Smooth muscle cell (in vitro differentiated cells): Measurements from ENCODE around the gene AFG3L2. TPM values are rescaled to one million over a fixed set of nuclear protein-coding genes. Genes with fewer than 3 reads are reported as not detected.

Experiments used
- DNase-seq: peaks from one replicate; lab custom pipeline; 2025; ENCODE audit not compliant: unreplicated experiment; lab: John Stamatoyannopoulos, UW
- H2AFZ ChIP-seq: fragments of 200-600 bp; sonication (generic); 2 replicates; pipeline ENCODE4 v1.6.0; 2016; ENCODE audit warnings: antibody characterized with exemption, low read depth, mild to moderate bottlenecking
- H3F3A ChIP-seq: fragments of 200-600 bp; sonication (generic); 2 replicates; pipeline ENCODE4 v1.6.0; 2017; ENCODE audit warnings: antibody characterized with exemption, low read depth
- H3K27ac ChIP-seq: fragments of 200-600 bp; sonication (generic); 2 replicates; pipeline ENCODE4 v1.5.1; 2016; ENCODE audit warnings: low read depth, mild to moderate bottlenecking
- H3K27me3 ChIP-seq: fragments of 200-600 bp; sonication (generic); 2 replicates; pipeline ENCODE4 v1.6.1; 2016; ENCODE audit warnings: low read depth, mild to moderate bottlenecking
- H3K36me3 ChIP-seq: fragments of 200-600 bp; sonication (generic); 2 replicates; pipeline ENCODE4 v1.5.1; 2016; ENCODE audit warnings: low read depth
- H3K4me1 ChIP-seq: fragments of 200-600 bp; sonication (generic); 2 replicates; pipeline ENCODE4 v1.5.1; 2016; ENCODE audit warnings: low read depth
- H3K4me2 ChIP-seq: fragments of 200-600 bp; sonication (generic); 2 replicates; pipeline ENCODE4 v1.6.0; 2016; ENCODE audit warnings: mild to moderate bottlenecking
- H3K4me3 ChIP-seq: fragments of 200-600 bp; sonication (generic); 2 replicates; pipeline ENCODE4 v1.5.1; 2016; ENCODE audit warnings: mild to moderate bottlenecking
- H3K79me2 ChIP-seq: fragments of 200-600 bp; sonication (generic); 2 replicates; pipeline ENCODE4 v1.6.0; 2016; ENCODE audit warnings: low read depth, mild to moderate bottlenecking
- H3K9ac ChIP-seq: fragments of 200-600 bp; sonication (generic); 2 replicates; pipeline ENCODE4 v1.6.0; 2016; ENCODE audit warnings: low read depth
- H3K9me3 ChIP-seq: fragments of 200-600 bp; sonication (generic); replicated peaks from 2 replicates; pipeline ENCODE4 v1.5.1; 2016; ENCODE audit warnings: low read depth
- H4K20me1 ChIP-seq: fragments of 200-600 bp; sonication (generic); 2 replicates; pipeline ENCODE4 v1.6.0; 2016; ENCODE audit warnings: low read depth
- WGBS: methylation state at CpG from one replicate; pipeline ENCODE4 v1.1.7; 2016; ENCODE audit warnings: low lambda C conversion rate; 5-methylcytosine and 5-hydroxymethylcytosine counted together
- polyA plus RNA-seq: library from polyadenylated mRNA; unstranded; fragments of >200 nt; fragmentation: Nextera tagmentation; extraction: Ambion mirVana; gene quantifications from 2 replicates; pipeline ENCODE4 v1.2.1, GENCODE V29; 2016
- total RNA-seq: library from RNA; depleted of rRNA; stranded (reverse); fragments of >200 nt; gene quantifications from 2 replicates; pipeline ENCODE4 v1.2.3, GENCODE V29; 2014
- TF ChIP-seq, protein P1 (sequence below): fragments of 200-600 bp; sonication (generic); IDR thresholded peaks from 2 replicates; pipeline ENCODE4 v1.5.1; 2017; ENCODE audit warnings: borderline replicate concordance, mild to moderate bottlenecking, antibody characterized with exemption; ENCODE audit not compliant: insufficient read depth, poor library complexity, severe bottlenecking

AFG3L2 gene
- total and polyA plus RNA-seq, 2 experiments from 2014 or later: 21.6 to 24.3 TPM

DNA sequence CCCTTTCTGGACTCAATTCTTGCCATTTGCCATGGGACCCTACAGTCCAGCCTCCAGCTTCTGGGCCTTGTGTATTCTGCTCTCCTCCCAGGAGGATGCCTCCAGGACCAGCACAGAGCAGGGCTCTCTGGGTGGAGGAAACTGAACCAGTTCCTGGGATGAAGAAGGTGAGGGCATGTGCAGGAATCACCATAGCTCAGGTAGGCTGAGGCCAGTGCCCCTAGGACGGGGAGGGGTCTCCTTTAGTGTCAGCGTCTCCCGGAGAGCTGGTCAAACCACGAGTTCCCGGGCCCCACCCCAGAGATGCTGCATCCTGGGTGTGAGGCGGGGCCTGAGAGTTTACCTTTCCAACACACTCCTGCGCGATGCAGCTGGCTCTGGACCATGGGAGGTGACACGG is 24.9 kb upstream of the AFG3L2 start:
- TF ChIP-seq, protein P1, sequence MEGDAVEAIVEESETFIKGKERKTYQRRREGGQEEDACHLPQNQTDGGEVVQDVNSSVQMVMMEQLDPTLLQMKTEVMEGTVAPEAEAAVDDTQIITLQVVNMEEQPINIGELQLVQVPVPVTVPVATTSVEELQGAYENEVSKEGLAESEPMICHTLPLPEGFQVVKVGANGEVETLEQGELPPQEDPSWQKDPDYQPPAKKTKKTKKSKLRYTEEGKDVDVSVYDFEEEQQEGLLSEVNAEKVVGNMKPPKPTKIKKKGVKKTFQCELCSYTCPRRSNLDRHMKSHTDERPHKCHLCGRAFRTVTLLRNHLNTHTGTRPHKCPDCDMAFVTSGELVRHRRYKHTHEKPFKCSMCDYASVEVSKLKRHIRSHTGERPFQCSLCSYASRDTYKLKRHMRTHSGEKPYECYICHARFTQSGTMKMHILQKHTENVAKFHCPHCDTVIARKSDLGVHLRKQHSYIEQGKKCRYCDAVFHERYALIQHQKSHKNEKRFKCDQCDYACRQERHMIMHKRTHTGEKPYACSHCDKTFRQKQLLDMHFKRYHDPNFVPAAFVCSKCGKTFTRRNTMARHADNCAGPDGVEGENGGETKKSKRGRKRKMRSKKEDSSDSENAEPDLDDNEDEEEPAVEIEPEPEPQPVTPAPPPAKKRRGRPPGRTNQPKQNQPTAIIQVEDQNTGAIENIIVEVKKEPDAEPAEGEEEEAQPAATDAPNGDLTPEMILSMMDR: no peak

DNA sequence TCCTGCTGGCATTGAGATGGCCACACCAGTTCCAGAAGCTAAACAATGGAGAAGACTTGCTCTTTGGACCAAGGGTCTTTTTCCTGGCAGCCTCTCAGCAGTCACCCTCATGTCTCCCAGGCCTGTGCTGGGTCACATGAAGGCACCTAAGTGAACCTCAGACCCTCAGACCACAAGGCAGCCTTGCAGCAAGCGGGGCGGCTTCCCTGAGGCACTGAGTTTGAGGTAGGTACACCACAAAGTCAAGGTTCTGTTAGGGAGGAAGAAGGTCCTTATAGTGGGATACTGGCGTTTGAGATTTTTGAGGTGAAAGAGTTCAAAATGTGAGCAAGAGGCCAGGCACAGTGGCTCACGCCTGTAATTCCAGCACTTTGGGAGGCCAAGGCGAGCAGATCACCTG is 22.2 kb upstream of the AFG3L2 start:
- no peak overlapping the region for H3K27ac ChIP-seq
- no peak for DNase-seq
- no peaks in the 10 kb centered on the region for H3K79me2 ChIP-seq
- H3K4me1 ChIP-seq: no peaks in the 10 kb centered on the region
- H4K20me1 ChIP-seq: no peaks in the 10 kb centered on the region
- peaks cover 10% of the 10 kb centered on the region for H3F3A ChIP-seq
- H3K9me3 ChIP-seq: no peaks in the 10 kb centered on the region
- TF ChIP-seq, protein P1: no peak
- H3K27me3 ChIP-seq: no peaks in the 10 kb centered on the region
- WGBS: 90% methylated on average over 5 of the region's 5 CpGs
- no peak overlapping the region for H3K9ac ChIP-seq
- no peak overlapping the region for H2AFZ ChIP-seq
- no peaks in the 10 kb centered on the region for H3K36me3 ChIP-seq
- H3K4me2 ChIP-seq: no peak overlapping the region
- no peak overlapping the region for H3K4me3 ChIP-seq

More for the DNA sequence above, 24.9 kb upstream of the AFG3L2 start:
- no peak overlapping the region for H2AFZ ChIP-seq
- H3K4me3 ChIP-seq: no peak overlapping the region
- 91% methylated on average over 9 of the region's 9 CpGs for WGBS
- H3K79me2 ChIP-seq: no peaks in the 10 kb centered on the region
- H3F3A ChIP-seq: peaks cover 15% of the 10 kb centered on the region
- no peak overlapping the region for H3K27ac ChIP-seq
- no peak overlapping the region for H3K9ac ChIP-seq
- no peak overlapping the region for H3K4me2 ChIP-seq
- H3K9me3 ChIP-seq: no peaks in the 10 kb centered on the region
- DNase-seq: no peak
- no peaks in the 10 kb centered on the region for H4K20me1 ChIP-seq
- H3K4me1 ChIP-seq: no peaks in the 10 kb centered on the region
- no peaks in the 10 kb centered on the region for H3K36me3 ChIP-seq
- H3K27me3 ChIP-seq: no peaks in the 10 kb centered on the region

DNA sequence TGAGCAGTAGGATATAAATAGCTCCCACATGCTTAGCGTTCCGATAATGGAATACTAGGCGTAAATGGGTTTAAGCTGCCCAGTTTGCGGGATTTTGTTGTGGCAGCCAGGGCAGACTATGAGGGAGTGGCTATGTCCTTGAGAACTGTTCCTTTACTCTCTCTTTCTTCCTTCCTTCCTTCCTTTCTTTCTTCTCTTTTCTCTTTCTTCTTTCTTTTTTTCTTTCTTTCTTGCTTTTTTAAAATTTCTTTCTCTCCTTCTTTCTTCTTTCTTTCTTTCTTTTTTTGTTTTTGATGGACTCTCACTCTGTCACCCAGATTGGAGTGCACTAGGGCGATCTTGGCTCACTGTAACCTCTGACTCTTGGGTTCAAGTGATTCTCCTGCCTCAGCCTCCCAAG is 21.6 kb upstream of the AFG3L2 start:
- Histone ChIP-seq H3K27me3 (no peaks in the 10 kb centered on the region), H3K4me2 (no peak overlapping the region), H3K9ac (no peak overlapping the region), H2AFZ (no peak overlapping the region), H3K36me3 (no peaks in the 10 kb centered on the region), H3K79me2 (no peaks in the 10 kb centered on the region), H3K4me1 (no peaks in the 10 kb centered on the region), H3K27ac (no peak overlapping the region), H3K9me3 (no peaks in the 10 kb centered on the region), H4K20me1 (no peaks in the 10 kb centered on the region), H3F3A (peaks cover 7% of the 10 kb centered on the region), H3K4me3 (no peak overlapping the region)
- DNase-seq: no peak
- WGBS: 79% methylated on average over 5 of the region's 5 CpGs
- TF ChIP-seq, protein P1: no peak

DNA sequence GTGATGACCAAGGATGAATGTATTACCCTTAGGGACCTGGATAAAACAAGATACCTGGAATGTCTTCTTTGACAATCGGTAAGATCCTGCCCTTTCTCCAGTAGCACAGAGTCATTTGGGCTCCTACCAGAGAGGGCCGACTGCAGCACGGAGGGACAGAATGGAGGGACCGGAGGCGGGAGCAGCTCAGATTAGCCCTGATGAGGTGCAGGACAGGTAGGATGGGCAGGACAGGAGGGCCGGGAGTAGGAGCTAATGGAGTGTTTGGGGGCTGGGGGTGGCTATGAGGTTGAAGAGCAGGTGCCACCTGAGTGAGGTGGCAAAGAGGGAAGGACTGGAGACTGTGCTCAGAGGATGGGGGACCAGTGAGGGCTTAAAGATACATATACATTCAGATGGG is 20.8 kb upstream of the AFG3L2 start:
- no peak overlapping the region for H2AFZ ChIP-seq
- H3K4me2 ChIP-seq: no peak overlapping the region
- 92% methylated on average over 6 of the region's 6 CpGs for WGBS
- no peaks in the 10 kb centered on the region for H3K27me3 ChIP-seq
- H3K9me3 ChIP-seq: no peaks in the 10 kb centered on the region
- no peaks in the 10 kb centered on the region for H3K36me3 ChIP-seq
- H3K9ac ChIP-seq: no peak overlapping the region
- no peaks in the 10 kb centered on the region for H3F3A ChIP-seq
- DNase-seq: no peak
- no peaks in the 10 kb centered on the region for H4K20me1 ChIP-seq
- H3K27ac ChIP-seq: no peak overlapping the region
- TF ChIP-seq, protein P1: no peak
- no peaks in the 10 kb centered on the region for H3K4me1 ChIP-seq
- no peak overlapping the region for H3K4me3 ChIP-seq
- H3K79me2 ChIP-seq: no peaks in the 10 kb centered on the region
